Measurements from ENCODE around the gene IGFBP2. TPM values are rescaled to one million over a fixed set of nuclear protein-coding genes. Genes with fewer than 3 reads are reported as not detected.

IGFBP2 gene
- total RNA-seq, 2 donors from 2014 or later, result 6.1 TPM; not detected in 1

GRCh38 chr2:216619411-216620393 lies 13.5 kb upstream of the IGFBP2 start:
- H3K27me3 Mint-ChIP-seq, result peaks cover 41% of the 10 kb centered on the region
- no peaks in the 10 kb centered on the region for H3K36me3 Mint-ChIP-seq (ENCODE audit: low read depth)
- ATAC-seq (no peak), DNase-seq (no peak)
- H3K9me3 ChIP-seq (ENCODE audit: control insufficient read depth, low read length, poor library complexity, severe bottlenecking), result no peaks in the 10 kb centered on the region
- no peak overlapping the region for H3K27ac Mint-ChIP-seq
- H3K4me1 Mint-ChIP-seq, result no peaks in the 10 kb centered on the region
- no peak overlapping the region for H3K4me3 Mint-ChIP-seq

- H3K9me3 ChIP-seq (ENCODE audit: control insufficient read depth, low read length, poor library complexity, severe bottlenecking), result no peaks in the 10 kb centered on the region
- ATAC-seq (no peak), DNase-seq (no peak)
- Mint-ChIP-seq H3K36me3 (ENCODE audit: low read depth) (no peaks in the 10 kb centered on the region), H3K4me3 (no peak overlapping the region), H3K27ac (no peak overlapping the region), H3K27me3 (peaks cover 31% of the 10 kb centered on the region), H3K4me1 (no peaks in the 10 kb centered on the region)
Observed at GRCh38 chr2:216620786-216621185, 12.4 kb upstream of the IGFBP2 start.

GRCh38 chr2:216621292-216621691 lies 11.9 kb upstream of the IGFBP2 start:
- Mint-ChIP-seq H3K4me1 (no peaks in the 10 kb centered on the region), H3K27ac (no peak overlapping the region), H3K27me3 (peaks cover 31% of the 10 kb centered on the region), H3K36me3 (ENCODE audit: low read depth) (no peaks in the 10 kb centered on the region), H3K4me3 (no peak overlapping the region)
- no peaks in the 10 kb centered on the region for H3K9me3 ChIP-seq (ENCODE audit: control insufficient read depth, low read length, poor library complexity, severe bottlenecking)
- ATAC-seq, result no peak
- no peak for DNase-seq

GRCh38 chr2:216622526-216622925 lies 10.7 kb upstream of the IGFBP2 start:
- H3K36me3 Mint-ChIP-seq (ENCODE audit: low read depth), result no peaks in the 10 kb centered on the region

GRCh38 chr2:216624251-216624650 lies 9.0 kb upstream of the IGFBP2 start:
- H3K27me3 Mint-ChIP-seq, result peaks cover 20% of the 10 kb centered on the region
- no peak for DNase-seq
- H3K4me3 Mint-ChIP-seq, result no peak overlapping the region
- no peak for ATAC-seq
- no peaks in the 10 kb centered on the region for H3K9me3 ChIP-seq (ENCODE audit: control insufficient read depth, low read length, poor library complexity, severe bottlenecking)
- H3K4me1 Mint-ChIP-seq, result no peaks in the 10 kb centered on the region
- H3K36me3 Mint-ChIP-seq (ENCODE audit: low read depth), result no peaks in the 10 kb centered on the region
- H3K27ac Mint-ChIP-seq, result no peak overlapping the region

More at GRCh38 chr2:216622526-216622925, 10.7 kb upstream of the IGFBP2 start:
- Mint-ChIP-seq H3K27ac (no peak overlapping the region), H3K4me1 (no peaks in the 10 kb centered on the region), H3K27me3 (peaks cover 24% of the 10 kb centered on the region), H3K4me3 (no peak overlapping the region)
- DNase-seq, result no peak
- no peaks in the 10 kb centered on the region for H3K9me3 ChIP-seq (ENCODE audit: control insufficient read depth, low read length, poor library complexity, severe bottlenecking)
- no peak for ATAC-seq

GRCh38 chr2:216626168-216626874 lies 6.9 kb upstream of the IGFBP2 start:
- Mint-ChIP-seq H3K36me3 (ENCODE audit: low read depth) (no peaks in the 10 kb centered on the region), H3K27ac (no peak overlapping the region), H3K4me1 (no peaks in the 10 kb centered on the region), H3K27me3 (peaks cover 32% of the 10 kb centered on the region), H3K4me3 (no peak overlapping the region)
- no peaks in the 10 kb centered on the region for H3K9me3 ChIP-seq (ENCODE audit: control insufficient read depth, low read length, poor library complexity, severe bottlenecking)
- DNase-seq (no peak), ATAC-seq (no peak)

GRCh38 chr2:216626875-216627245 lies 6.4 kb upstream of the IGFBP2 start:
- ATAC-seq, result no peak
- Mint-ChIP-seq H3K36me3 (ENCODE audit: low read depth) (no peaks in the 10 kb centered on the region), H3K4me1 (no peaks in the 10 kb centered on the region), H3K4me3 (no peak overlapping the region), H3K27me3 (peaks cover 37% of the 10 kb centered on the region), H3K27ac (no peak overlapping the region)
- H3K9me3 ChIP-seq (ENCODE audit: control insufficient read depth, low read length, poor library complexity, severe bottlenecking), result no peaks in the 10 kb centered on the region
- no peak for DNase-seq

- peaks cover 12% of the 10 kb centered on the region for H3K4me1 Mint-ChIP-seq
- H3K9me3 ChIP-seq (ENCODE audit: control insufficient read depth, low read length, poor library complexity, severe bottlenecking), result no peaks in the 10 kb centered on the region
- no peak for DNase-seq
- H3K27ac Mint-ChIP-seq, result no peak overlapping the region
- peaks cover 4% of the 10 kb centered on the region for H3K36me3 Mint-ChIP-seq (ENCODE audit: low read depth)
- no peak for ATAC-seq
- H3K27me3 Mint-ChIP-seq, result peaks cover 55% of the 10 kb centered on the region
- no peak overlapping the region for H3K4me3 Mint-ChIP-seq
Observed at GRCh38 chr2:216629784-216630183, 3.4 kb upstream of the IGFBP2 start.

- H3K9me3 ChIP-seq (ENCODE audit: control insufficient read depth, low read length, poor library complexity, severe bottlenecking), result no peaks in the 10 kb centered on the region
- no peak for ATAC-seq
- Mint-ChIP-seq H3K4me1 (peaks cover 21% of the 10 kb centered on the region), H3K27ac (no peak overlapping the region), H3K36me3 (ENCODE audit: low read depth) (peaks cover 6% of the 10 kb centered on the region), H3K4me3 (peak overlapping the region; percentile 81), H3K27me3 (peaks cover 79% of the 10 kb centered on the region)
- DNase-seq, result no peak
Observed at GRCh38 chr2:216632346-216632951, 771 bp upstream of the IGFBP2 start.

- Mint-ChIP-seq H3K27ac (no peak overlapping the region), H3K36me3 (ENCODE audit: low read depth) (peaks cover 6% of the 10 kb centered on the region), H3K4me3 (peak overlapping the region; percentile 80), H3K4me1 (peaks cover 21% of the 10 kb centered on the region), H3K27me3 (peaks cover 73% of the 10 kb centered on the region)
- H3K9me3 ChIP-seq (ENCODE audit: control insufficient read depth, low read length, poor library complexity, severe bottlenecking), result no peaks in the 10 kb centered on the region
- ATAC-seq, result no peak
- DNase-seq, result no peak
Observed at GRCh38 chr2:216633616-216634369, 573 bp downstream of the IGFBP2 start.

GRCh38 chr2:216634370-216635148 lies 1.3 kb downstream of the IGFBP2 start:
- Mint-ChIP-seq H3K27me3 (peaks cover 72% of the 10 kb centered on the region), H3K27ac (no peak overlapping the region), H3K36me3 (ENCODE audit: low read depth) (peaks cover 6% of the 10 kb centered on the region), H3K4me3 (peak overlapping the region; percentile 80), H3K4me1 (peaks cover 21% of the 10 kb centered on the region)
- no peaks in the 10 kb centered on the region for H3K9me3 ChIP-seq (ENCODE audit: control insufficient read depth, low read length, poor library complexity, severe bottlenecking)
- ATAC-seq, result no peak
- no peak for DNase-seq

- H3K36me3 Mint-ChIP-seq (ENCODE audit: low read depth), result peaks cover 6% of the 10 kb centered on the region
- peaks cover 21% of the 10 kb centered on the region for H3K4me1 Mint-ChIP-seq
- H3K4me3 Mint-ChIP-seq, result peak overlapping the region; percentile 63
- no peaks in the 10 kb centered on the region for H3K9me3 ChIP-seq (ENCODE audit: control insufficient read depth, low read length, poor library complexity, severe bottlenecking)
- DNase-seq (no peak), ATAC-seq (no peak)
- peaks cover 71% of the 10 kb centered on the region for H3K27me3 Mint-ChIP-seq
- no peak overlapping the region for H3K27ac Mint-ChIP-seq
Observed at GRCh38 chr2:216635171-216635570, 2.0 kb downstream of the IGFBP2 start.
